ENCODE data around the gene PRKN. TPM values are rescaled to one million over a fixed set of nuclear protein-coding genes. Genes with fewer than 3 reads are reported as not detected.
"Not testable (repeated sequence)": the region's sequence is repeated elsewhere in the genome, so short reads cannot be mapped to it uniquely, and the experiment has no call there.

The PRKN gene
- total and polyA plus RNA-seq, 3 experiments from 2014 or later = 0.22 to 1.0 (median 0.55) TPM

GRCh38 chr6:161313940-161314509, 1413.5 kb downstream of the PRKN start:
- Mint-ChIP-seq H3K4me1 (no peaks in the 10 kb centered on the region), H3K9me3 (peaks cover 0 to 3% (median 2%) of the 10 kb centered on the region in 5 donors), H3K27ac (peak overlapping the region in 1 of 8 donors; percentile 49), H3K36me3 (no peaks in the 10 kb centered on the region), H3K27me3 (peaks cover 0 to 6% of the 10 kb centered on the region in 2 donors), H3K4me3 (no peak overlapping the region)
- Histone ChIP-seq H3K27ac (ENCODE audit: low read depth, low read length) (peak overlapping the region; percentile 31), H3K4me1 (ENCODE audit: insufficient read depth, low read length) (no peaks in the 10 kb centered on the region), H3K36me3 (ENCODE audit: insufficient read depth, low read length) (no peaks in the 10 kb centered on the region), H3K4me3 (ENCODE audit: low read length) (no peak overlapping the region), H3K9me3 (ENCODE audit: low read length) (no peaks in the 10 kb centered on the region), H3K27me3 (ENCODE audit: insufficient read depth, low read length, poor library complexity, severe bottlenecking) (no peaks in the 10 kb centered on the region)
- POLR2A ChIA-PET = no interaction called here
- no peak for DNase-seq
- CTCF ChIA-PET = no interaction called here

- H3K9me3 ChIP-seq (ENCODE audit: low read length); H3K27me3 Mint-ChIP-seq; POLR2A ChIA-PET; CTCF ChIA-PET; H3K4me3 ChIP-seq (ENCODE audit: low read length); H3K27ac ChIP-seq (ENCODE audit: low read depth, low read length); H3K36me3 Mint-ChIP-seq; H3K36me3 ChIP-seq (ENCODE audit: insufficient read depth, low read length); DNase-seq; H3K4me1 Mint-ChIP-seq; H3K4me1 ChIP-seq (ENCODE audit: insufficient read depth, low read length); H3K27me3 ChIP-seq (ENCODE audit: insufficient read depth, low read length, poor library complexity, severe bottlenecking); H3K9me3 Mint-ChIP-seq; H3K27ac Mint-ChIP-seq; H3K4me3 Mint-ChIP-seq: not testable (repeated sequence)
Observed at GRCh38 chr6:161313475-161313874, 1414.1 kb downstream of the PRKN start.

- H3K4me3 ChIP-seq (ENCODE audit: low read length); H3K9me3 Mint-ChIP-seq; H3K27ac ChIP-seq (ENCODE audit: low read depth, low read length); H3K36me3 Mint-ChIP-seq; H3K9me3 ChIP-seq (ENCODE audit: low read length); H3K36me3 ChIP-seq (ENCODE audit: insufficient read depth, low read length); H3K4me3 Mint-ChIP-seq; H3K27ac Mint-ChIP-seq; H3K4me1 ChIP-seq (ENCODE audit: insufficient read depth, low read length); H3K27me3 ChIP-seq (ENCODE audit: insufficient read depth, low read length, poor library complexity, severe bottlenecking); DNase-seq; H3K4me1 Mint-ChIP-seq; POLR2A ChIA-PET; H3K27me3 Mint-ChIP-seq; CTCF ChIA-PET: not testable (repeated sequence)
Observed at GRCh38 chr6:161309774-161310173, 1417.8 kb downstream of the PRKN start.

GRCh38 chr6:161308075-161308655, 1419.4 kb downstream of the PRKN start:
- CTCF ChIA-PET = no interaction called here
- Histone ChIP-seq H3K9me3 (ENCODE audit: low read length) (no peaks in the 10 kb centered on the region), H3K27ac (ENCODE audit: low read depth, low read length) (no peak overlapping the region), H3K4me3 (ENCODE audit: low read length) (no peak overlapping the region), H3K4me1 (ENCODE audit: insufficient read depth, low read length) (no peaks in the 10 kb centered on the region), H3K36me3 (ENCODE audit: insufficient read depth, low read length) (no peaks in the 10 kb centered on the region), H3K27me3 (ENCODE audit: insufficient read depth, low read length, poor library complexity, severe bottlenecking) (no peaks in the 10 kb centered on the region)
- no peak for DNase-seq
- peak overlapping the region in 1 of 8 donors; percentile 73 for H3K27ac Mint-ChIP-seq
- POLR2A ChIA-PET = no interaction called here
- no peaks in the 10 kb centered on the region for H3K9me3 Mint-ChIP-seq
- no peak overlapping the region for H3K4me3 Mint-ChIP-seq
- H3K36me3 Mint-ChIP-seq = no peaks in the 10 kb centered on the region
- no peaks in the 10 kb centered on the region for H3K4me1 Mint-ChIP-seq
- peaks cover 2 to 8% of the 10 kb centered on the region in 2 donors for H3K27me3 Mint-ChIP-seq

GRCh38 chr6:161305860-161306259, 1421.7 kb downstream of the PRKN start:
- CTCF ChIA-PET = interaction anchor here (1.6 kb wide), 1 partner anchor 65 kb away, joined by 3 read pairs; no protein-coding TSS in a partner anchor
- no peaks in the 10 kb centered on the region for H3K36me3 Mint-ChIP-seq
- no peak overlapping the region for H3K27ac Mint-ChIP-seq
- no peak overlapping the region for H3K4me3 Mint-ChIP-seq
- no peak for DNase-seq
- Histone ChIP-seq H3K4me3 (ENCODE audit: low read length) (no peak overlapping the region), H3K27ac (ENCODE audit: low read depth, low read length) (no peak overlapping the region), H3K4me1 (ENCODE audit: insufficient read depth, low read length) (no peaks in the 10 kb centered on the region), H3K9me3 (ENCODE audit: low read length) (no peaks in the 10 kb centered on the region), H3K27me3 (ENCODE audit: insufficient read depth, low read length, poor library complexity, severe bottlenecking) (no peaks in the 10 kb centered on the region), H3K36me3 (ENCODE audit: insufficient read depth, low read length) (no peaks in the 10 kb centered on the region)
- POLR2A ChIA-PET = no interaction called here
- H3K27me3 Mint-ChIP-seq = peaks cover 2 to 12% of the 10 kb centered on the region in 2 donors
- H3K9me3 Mint-ChIP-seq = peaks cover 0 to 3% (median 0%) of the 10 kb centered on the region in 5 donors
- no peaks in the 10 kb centered on the region for H3K4me1 Mint-ChIP-seq

GRCh38 chr6:161303628-161304340, 1423.8 kb downstream of the PRKN start:
- POLR2A ChIA-PET = no interaction called here

GRCh38 chr6:161302949-161303348, 1424.6 kb downstream of the PRKN start:
- H3K27me3 ChIP-seq (ENCODE audit: insufficient read depth, low read length, poor library complexity, severe bottlenecking) = no peaks in the 10 kb centered on the region
- Mint-ChIP-seq H3K36me3 (no peaks in the 10 kb centered on the region), H3K27ac (peak overlapping the region in 1 of 8 donors; percentile 43), H3K27me3 (peaks cover 2 to 20% of the 10 kb centered on the region in 2 donors), H3K4me3 (no peak overlapping the region), H3K4me1 (no peaks in the 10 kb centered on the region), H3K9me3 (peaks cover 0 to 3% (median 0%) of the 10 kb centered on the region in 5 donors)
- no peaks in the 10 kb centered on the region for H3K9me3 ChIP-seq (ENCODE audit: low read length)
- CTCF ChIA-PET = no interaction called here
- H3K4me1 ChIP-seq (ENCODE audit: insufficient read depth, low read length) = no peaks in the 10 kb centered on the region
- POLR2A ChIA-PET = no interaction called here
- H3K4me3 ChIP-seq (ENCODE audit: low read length) = no peak overlapping the region
- DNase-seq = no peak
- H3K36me3 ChIP-seq (ENCODE audit: insufficient read depth, low read length) = no peaks in the 10 kb centered on the region
- H3K27ac ChIP-seq (ENCODE audit: low read depth, low read length) = no peak overlapping the region

More at GRCh38 chr6:161303628-161304340, 1423.8 kb downstream of the PRKN start:
- Histone ChIP-seq H3K4me3 (ENCODE audit: low read length) (no peak overlapping the region), H3K4me1 (ENCODE audit: insufficient read depth, low read length) (no peaks in the 10 kb centered on the region), H3K9me3 (ENCODE audit: low read length) (no peaks in the 10 kb centered on the region), H3K36me3 (ENCODE audit: insufficient read depth, low read length) (no peaks in the 10 kb centered on the region), H3K27me3 (ENCODE audit: insufficient read depth, low read length, poor library complexity, severe bottlenecking) (no peaks in the 10 kb centered on the region), H3K27ac (ENCODE audit: low read depth, low read length) (no peak overlapping the region)
- no peak overlapping the region for H3K4me3 Mint-ChIP-seq
- DNase-seq = no peak
- H3K27ac Mint-ChIP-seq = no peak overlapping the region
- CTCF ChIA-PET = no interaction called here
- H3K36me3 Mint-ChIP-seq = no peaks in the 10 kb centered on the region
- no peaks in the 10 kb centered on the region for H3K4me1 Mint-ChIP-seq
- peaks cover 0 to 3% (median 0%) of the 10 kb centered on the region in 5 donors for H3K9me3 Mint-ChIP-seq
- peaks cover 2 to 20% of the 10 kb centered on the region in 2 donors for H3K27me3 Mint-ChIP-seq

- ChIA-PET CTCF (no interaction called here), POLR2A (no interaction called here)
- no peak overlapping the region for H3K4me3 Mint-ChIP-seq
Observed at GRCh38 chr6:161301338-161301737, 1426.2 kb downstream of the PRKN start.

More at GRCh38 chr6:161301338-161301737, 1426.2 kb downstream of the PRKN start:
- Histone ChIP-seq H3K27me3 (ENCODE audit: insufficient read depth, low read length, poor library complexity, severe bottlenecking) (no peaks in the 10 kb centered on the region), H3K27ac (ENCODE audit: low read depth, low read length) (no peak overlapping the region), H3K4me3 (ENCODE audit: low read length) (no peak overlapping the region), H3K4me1 (ENCODE audit: insufficient read depth, low read length) (no peaks in the 10 kb centered on the region), H3K36me3 (ENCODE audit: insufficient read depth, low read length) (no peaks in the 10 kb centered on the region), H3K9me3 (ENCODE audit: low read length) (no peaks in the 10 kb centered on the region)
- Mint-ChIP-seq H3K27ac (no peak overlapping the region), H3K36me3 (no peaks in the 10 kb centered on the region), H3K27me3 (peaks cover 2 to 20% of the 10 kb centered on the region in 2 donors), H3K9me3 (peaks cover 0 to 3% (median 0%) of the 10 kb centered on the region in 5 donors), H3K4me1 (no peaks in the 10 kb centered on the region)
- DNase-seq = no peak
